ELF-1 (cell line): ENCODE results near the gene ST7.
"Not testable (repeated sequence)": the region's sequence is repeated elsewhere in the genome, so short reads cannot be mapped to it uniquely, and the experiment has no call there.

Experiments used
- DNase-seq: peaks from one replicate; pipeline ENCODE4 v3.0.0-alpha.2; 2016; ENCODE audit warnings: low read depth, low spot score

Gene ST7

DNA sequence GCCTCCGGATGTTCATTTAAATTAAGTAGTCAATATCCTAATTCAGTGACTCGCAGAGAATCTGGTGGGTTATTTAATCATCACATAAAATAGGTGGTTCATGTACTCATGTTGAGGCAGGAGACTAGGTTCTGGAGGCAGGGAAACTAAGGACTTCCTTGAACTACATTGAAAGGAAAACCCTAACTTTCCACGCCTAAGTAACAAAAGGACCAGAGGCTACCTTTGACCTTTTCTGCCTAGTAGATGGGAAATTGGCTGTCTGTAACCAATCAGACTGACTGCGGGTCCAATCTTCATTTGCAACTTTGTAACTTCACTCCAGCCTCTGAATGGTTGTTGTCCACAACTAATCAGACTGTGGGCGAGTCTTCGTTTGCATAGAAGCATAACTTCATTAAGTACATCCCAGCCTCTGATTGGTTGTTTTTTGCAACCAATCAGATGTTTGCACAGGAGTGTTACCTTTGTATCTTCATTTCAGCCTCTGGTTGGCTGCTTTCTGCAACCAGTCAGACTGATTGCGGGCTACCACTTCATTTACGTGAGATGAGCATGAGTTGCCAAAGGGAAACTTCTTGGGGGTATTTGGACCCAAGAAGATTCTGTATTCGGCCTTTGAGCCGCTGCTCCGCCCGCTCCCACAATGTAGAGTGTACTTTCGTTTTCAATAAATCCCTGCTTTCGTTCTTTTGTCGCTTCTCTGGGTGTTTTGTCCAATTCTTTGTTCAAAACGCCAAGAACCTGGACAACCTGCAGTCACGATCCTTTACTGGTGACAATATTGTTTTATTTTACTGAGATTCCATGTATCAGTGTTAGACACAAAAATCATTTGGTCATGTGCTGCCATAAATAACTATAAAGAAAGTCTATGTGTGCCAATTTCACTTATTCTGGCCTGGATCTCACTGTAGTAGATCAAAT is 1.7 kb upstream of the ST7 start:
- no peak for DNase-seq

DNA sequence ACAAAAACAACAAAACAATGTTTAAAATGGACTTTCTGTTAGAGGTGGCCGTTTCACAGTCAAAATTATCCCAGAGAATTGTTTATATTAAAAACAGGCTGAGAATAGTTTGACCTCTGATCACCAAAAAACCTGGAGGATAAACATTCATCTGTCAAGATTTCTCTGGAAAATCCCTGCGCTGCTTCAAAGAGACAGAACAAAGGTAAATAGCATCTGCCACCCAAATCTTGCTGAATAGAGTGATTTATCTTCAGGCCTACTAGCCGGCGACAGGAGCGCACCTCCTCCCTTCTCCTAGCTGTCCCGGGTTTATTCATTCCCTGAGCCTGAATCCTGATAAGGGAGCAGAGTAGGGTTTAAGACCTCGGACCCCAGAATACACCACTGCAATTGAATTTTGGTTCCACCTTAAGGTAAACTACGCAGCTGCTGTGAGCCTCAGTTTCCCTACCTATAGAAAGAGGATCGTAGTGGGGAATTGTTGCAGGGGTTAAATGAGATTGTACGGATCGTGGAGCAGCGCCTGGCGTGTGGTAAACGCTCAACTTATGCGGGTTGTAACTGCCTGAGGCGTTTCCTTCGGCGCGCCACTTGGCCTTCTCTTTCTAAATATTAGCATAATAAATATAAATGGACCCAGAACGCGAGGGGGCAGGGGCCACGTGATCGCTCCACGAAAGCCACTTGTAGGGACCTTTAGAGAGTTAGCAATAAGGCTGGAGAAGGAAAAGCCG is 498 bp upstream of the ST7 start:
- DNase-seq, result peak; percentile 77

DNA sequence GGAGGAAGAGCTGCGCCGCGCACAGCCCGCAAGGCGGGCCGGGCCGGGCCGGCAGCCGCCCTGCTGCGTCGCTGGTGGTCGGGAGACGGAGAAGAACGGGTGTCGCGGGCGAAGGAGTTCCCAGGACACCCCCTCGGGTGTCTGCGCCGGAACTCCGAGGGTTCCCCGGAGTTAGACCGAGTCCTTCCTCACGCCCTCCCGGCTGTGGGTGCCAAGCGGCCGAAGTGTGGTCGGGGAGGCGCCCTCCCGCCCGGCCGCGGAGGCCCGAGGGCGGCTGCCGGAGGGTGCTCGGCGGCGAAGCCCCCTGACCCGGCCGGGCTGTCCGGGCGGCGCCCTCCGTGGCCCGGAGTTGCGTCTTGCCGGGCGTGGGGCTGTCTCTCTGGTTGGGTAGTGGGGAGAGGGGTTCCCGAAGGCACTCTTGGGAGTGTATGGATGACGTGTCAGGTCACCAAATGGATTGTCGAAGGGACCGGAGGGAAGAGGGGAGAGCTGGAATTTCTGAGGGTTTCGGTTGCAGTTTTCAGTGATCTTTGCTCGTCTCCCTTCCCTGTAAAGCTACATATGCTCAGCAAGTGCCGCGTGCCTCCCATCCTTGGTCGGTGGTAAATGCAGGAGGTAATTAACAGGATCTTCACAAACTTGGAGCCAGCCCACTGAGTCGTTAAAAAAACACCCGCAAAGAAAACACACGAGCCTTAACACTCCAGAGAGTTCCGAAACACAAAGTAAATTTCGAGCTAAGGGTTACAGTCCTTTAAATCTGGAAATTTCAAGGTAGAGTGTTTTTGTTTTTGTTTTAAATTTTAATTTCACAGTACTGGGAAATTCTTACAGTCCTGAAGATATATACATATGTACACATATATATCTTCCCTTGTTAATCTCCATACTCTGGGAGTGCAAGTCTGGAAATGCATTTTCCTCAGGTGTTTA is 871 bp downstream of the ST7 start:
- peak; percentile 81 for DNase-seq

GRCh38 chr7:116955340-116955739 is 2.0 kb downstream of the ST7 start:
- DNase-seq, result no peak

GRCh38 chr7:116955801-116956476 is 2.6 kb downstream of the ST7 start:
- DNase-seq, result no peak

- DNase-seq, result no peak
Measured at GRCh38 chr7:116956477-116956804, 3.1 kb downstream of the ST7 start.

DNA sequence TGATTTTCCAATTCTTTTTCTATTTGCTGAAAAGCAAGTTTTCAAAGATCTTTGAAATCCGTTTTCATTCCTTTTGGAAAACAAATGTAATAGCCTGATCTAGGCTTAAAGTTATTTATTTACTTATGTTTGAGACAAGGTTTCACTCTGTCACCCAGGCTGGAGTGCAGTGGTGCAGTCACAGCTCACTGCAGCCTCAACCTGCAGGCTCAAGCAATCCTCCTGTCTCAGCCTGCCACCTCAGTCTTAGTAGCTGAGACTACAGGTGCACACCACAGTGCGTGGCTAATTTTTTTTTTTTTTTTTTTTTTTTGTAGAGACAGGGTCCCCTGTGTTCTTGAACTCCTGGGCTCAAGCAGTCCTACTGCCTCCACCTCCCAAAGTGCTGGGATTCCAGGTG is 4.6 kb downstream of the ST7 start:
- DNase-seq, result no peak

- DNase-seq, result not testable (repeated sequence)
Measured at GRCh38 chr7:116961966-116962673, 8.8 kb downstream of the ST7 start.

GRCh38 chr7:116963234-116963633 is 9.9 kb downstream of the ST7 start:
- DNase-seq, result no peak

GRCh38 chr7:116966601-116967000 is 13.3 kb downstream of the ST7 start:
- no peak for DNase-seq

GRCh38 chr7:116967254-116967922 is 14.1 kb downstream of the ST7 start:
- no peak for DNase-seq

DNA sequence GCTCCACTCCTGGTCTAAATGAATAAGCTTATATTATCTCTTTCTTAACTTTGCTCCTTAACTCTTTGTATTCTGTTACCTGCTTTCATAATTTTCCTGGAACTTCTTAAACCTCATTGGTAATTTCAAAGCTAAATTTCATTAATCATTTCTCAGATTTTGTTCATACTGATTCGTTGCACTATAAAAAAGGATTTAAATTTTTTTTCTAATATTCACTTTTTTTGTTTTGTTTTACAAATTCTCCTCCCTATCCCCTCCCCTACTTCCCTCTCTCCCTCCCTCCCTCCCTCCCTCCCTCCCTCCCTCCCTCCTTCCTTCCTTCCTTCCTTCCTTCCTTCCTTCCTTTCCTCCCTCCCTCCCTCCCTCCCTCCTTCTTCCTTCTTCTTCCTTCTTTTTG is 14.7 kb downstream of the ST7 start:
- DNase-seq, result no peak

GRCh38 chr7:116968631-116969030 is 15.3 kb downstream of the ST7 start:
- no peak for DNase-seq

DNA sequence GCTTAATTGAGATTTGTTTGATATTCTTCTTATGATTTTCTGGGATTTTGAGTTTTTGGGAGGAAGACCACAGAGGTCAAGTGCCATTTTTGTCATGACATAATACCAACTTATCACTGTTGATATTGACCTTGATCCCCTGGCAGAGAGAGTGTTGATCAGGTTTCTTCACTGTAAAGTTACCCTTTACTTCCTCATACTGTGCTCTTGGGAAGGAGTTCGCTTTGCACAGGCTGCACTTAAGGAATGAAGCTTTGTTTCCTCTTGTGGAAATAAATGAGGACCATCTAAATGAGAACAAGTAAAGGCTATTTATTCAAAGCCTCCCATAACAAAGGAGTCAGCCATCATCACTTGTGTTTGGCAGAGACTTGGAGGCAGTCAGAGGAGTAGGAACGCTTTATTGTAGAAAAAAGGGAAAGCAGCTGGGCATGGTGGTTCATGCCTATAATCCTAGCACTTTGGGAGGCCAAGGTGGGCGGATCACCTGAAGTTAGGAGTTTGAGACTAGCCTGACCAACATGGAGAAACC is 16.1 kb downstream of the ST7 start:
- DNase-seq, result no peak

DNA sequence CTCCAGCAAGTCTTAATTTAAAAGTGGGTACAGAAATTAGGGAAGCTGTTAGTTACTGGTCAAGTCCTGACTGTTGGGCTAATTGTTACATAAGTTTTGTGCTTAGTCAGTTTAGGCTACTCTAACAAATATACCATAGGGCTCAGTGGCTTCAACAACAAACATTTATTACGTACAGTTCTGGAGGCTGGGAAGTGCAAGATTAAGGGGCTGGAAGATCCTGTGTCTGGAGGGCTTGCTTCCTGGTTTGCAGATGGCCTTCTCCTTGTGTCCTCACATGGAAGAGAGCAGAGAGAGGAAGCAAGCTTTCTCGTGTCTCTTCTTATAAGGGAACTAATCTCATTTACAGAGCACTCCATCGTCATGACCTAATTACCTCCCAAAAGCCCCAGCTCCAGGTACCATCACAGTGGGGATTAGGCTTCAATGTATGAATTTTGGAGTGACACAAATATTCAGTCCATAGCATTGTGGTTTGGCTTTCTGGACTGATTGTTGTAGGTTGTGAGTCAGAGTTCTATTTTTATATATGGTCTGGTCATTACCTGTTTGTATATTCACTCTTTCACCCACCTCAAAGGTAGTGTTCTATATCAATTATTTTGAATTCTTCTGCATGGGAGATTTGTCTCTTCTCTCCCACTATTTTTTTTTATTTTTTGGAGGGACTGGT is 17.1 kb downstream of the ST7 start:
- no peak for DNase-seq

DNA sequence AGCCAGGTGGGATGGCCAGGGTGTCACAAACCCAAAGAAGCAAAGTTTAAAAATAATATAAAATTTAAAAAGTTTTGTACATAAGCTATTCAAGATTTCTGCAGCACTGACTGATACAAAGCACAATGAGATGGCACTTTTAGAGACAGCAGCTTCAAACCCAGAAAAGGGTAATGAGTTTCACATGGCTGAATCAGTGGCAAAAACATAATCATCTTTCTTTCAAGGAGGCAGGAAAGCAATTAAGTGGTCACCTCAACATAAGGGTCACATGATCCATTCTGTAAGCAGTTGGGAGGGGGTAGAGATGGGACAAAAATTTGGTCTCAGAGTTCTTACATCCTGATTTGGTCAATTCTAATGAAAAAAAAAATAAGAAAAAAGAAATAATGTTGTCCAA is 17.9 kb downstream of the ST7 start:
- not testable (repeated sequence) for DNase-seq

- DNase-seq, result peak; percentile 71
Measured at GRCh38 chr7:116971869-116972268, 18.6 kb downstream of the ST7 start.

DNA sequence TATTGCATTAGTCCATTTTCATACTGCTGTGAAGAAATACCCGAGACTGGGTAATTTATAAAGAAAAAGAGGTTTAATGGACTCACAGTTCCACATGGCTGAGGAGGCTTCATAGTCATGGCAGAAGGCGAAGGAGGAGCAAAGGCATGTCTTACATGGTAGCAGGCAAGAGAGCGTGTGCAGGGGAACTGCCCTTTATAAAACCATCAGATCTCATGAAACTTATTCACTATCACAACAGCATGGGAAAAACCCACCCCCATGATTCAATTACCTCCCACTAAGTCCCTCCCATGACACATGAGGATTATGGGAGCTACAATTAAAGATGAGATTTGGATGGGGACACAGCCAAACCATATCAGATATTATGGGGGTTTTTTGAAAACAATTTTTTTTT is 21.7 kb downstream of the ST7 start:
- DNase-seq, result not testable (repeated sequence)

DNA sequence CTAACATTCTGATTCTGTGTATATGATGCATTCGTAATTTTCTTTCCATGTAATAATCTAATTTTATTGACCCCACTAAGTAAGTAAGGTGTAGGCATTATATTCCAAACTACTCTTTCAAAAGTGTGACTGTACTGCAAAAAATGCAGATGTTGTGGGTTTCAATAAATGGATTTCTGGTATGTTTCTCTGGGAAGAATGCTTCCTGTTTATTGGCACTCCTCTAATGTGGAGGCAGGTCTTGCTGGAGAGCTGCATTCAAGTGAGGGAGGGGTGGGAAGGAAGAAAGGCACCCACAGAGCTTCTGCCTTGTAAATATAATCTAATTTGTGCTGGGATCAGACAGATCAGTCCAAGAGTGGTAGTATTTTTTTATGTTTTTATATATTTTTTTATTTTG is 23.9 kb downstream of the ST7 start:
- no peak for DNase-seq
